Stimulated activated CD4-positive, alpha-beta T cell treated with anti-CD3 and anti-CD28 coated beads, Interleukin-12 subunit alpha, Interleukin-12 subunit beta, amount 100 ng/mL, for 48 hours (primary cell): Measurements from ENCODE around the gene CCDC183.
"Not testable (repeated sequence)": the region's sequence is repeated elsewhere in the genome, so short reads cannot be mapped to it uniquely, and the experiment has no call there.

Experiments used
- DNase-seq, 3 donors: peaks; one replicate each; pipeline ENCODE4 v3.0.0-alpha.2; 2020; ENCODE audit warnings: low read depth in 2 of 3, low spot score in 1 of 3

Gene CCDC183

DNA sequence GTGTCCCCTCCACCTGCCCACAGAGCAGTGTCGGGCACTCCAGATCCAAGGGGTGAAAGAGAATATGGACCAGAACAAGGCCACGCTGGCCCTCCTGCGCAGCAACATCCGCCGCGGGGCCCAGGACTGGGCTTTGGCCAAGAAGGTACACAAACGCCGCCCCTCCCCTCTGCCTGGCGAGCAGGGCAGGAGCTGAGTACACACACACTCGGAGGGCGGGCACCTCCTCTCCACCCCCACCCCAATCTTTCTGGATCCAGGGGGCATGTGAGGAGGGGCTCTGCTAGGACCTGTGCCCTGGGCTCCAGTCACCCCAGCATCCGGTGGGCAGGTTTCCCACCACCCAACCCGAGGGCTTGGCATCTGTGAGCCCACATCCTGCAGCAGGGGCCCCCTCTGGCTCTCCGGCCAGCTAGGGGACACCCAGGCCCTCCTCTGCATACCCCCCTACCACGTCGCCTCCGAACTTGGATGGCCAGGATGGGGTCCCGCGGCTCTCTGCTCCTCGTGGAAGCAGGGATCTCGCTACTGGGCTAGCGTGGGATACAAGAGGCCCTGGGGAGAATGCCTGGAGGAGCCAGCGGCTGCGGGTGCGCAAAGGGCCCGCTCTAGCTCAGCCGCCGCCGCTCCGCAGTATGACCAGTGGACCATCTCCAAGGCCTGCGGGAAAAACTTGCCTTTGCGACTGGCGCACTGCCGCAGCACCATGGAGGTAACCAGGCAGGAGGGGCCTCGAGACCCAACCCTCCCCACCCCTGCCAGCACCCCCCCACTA, 3.1 kb downstream of the CCDC183 start:
- no peak for DNase-seq

DNA sequence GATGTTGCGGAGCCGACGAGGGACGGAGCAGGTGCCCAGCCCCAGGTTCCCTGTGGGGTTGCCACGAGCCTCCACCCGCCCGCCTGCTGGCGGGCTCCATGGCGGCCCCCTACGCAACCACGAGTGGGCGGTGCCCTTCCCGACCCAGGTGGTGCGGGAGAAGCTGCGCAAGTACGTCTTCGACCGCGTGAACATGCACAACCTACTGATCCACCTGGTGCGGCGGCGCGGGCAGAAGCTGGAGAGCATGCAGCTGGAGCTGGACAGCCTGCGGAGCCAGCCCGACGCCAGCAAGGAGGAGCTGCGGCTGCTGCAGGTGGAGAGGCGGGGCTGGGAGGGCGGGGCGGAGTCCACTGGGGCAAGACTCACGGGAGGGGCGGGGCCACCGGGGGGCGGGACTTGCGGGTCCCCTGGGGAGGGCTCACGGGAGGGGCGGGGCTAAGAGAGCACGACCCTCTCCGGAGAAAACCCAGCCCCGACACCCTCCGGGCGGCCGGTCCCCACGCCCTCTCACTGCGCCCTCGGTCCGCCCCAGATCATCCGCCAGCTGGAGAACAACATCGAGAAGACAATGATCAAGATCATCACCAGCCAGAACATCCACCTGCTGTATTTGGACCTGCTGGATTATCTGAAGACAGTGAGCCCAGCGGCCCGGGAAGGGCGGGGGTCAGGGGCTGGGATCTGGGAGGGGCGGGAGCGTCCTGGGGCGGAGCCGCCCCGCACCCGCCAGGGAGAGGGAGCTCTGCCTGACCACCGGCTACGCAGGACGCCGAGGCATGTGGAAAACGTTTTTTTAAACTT, 3.9 kb downstream of the CCDC183 start:
- peak; percentile 67 to 85 (median 82) for DNase-seq

DNA sequence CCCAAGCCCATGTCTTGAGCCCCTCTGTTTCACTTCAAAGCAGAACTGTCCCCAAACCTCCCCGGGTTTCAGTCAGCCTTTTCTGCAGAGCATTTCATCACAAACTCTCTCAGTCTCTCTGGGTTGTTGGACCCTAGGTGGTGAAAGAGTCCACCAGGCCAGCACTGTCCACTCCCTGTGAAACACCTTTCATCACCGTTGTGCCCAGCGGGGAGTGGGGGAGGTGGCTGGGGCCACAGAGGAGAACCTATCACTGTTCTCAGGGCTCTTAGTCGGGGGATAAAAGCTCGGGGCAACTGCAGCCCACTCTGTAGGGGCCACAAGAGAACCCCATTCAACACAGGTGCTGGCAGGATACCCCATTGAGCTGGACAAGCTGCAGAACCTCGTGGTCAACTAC, 6.2 kb downstream of the CCDC183 start:
- no peak for DNase-seq

DNA sequence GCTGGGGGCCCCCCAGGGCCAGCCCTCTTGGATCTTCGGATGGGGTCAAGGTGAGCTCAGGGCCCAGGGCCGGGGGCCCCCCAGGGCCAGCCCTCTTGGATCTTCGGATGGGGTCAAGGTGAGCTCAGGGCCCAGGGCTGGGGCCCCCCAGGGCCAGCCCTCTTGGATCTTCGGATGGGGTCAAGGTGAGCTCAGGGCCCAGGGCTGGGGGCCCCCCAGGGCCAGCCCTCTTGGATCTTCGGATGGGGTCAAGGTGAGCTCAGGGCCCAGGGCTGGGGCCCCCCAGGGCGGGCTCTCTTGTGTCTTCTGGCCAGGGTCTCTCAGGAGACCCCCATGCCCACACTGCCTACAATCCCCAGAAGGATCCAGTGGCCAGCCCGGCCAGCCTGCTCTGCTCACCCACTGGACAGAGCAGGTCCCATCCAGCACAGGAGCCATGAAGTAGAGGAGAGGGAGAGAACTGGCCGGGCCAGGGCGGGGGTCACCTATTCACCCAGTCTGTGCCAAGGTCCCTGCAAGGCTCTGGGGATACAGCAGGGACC, 6.9 kb downstream of the CCDC183 start:
- DNase-seq: not testable (repeated sequence)

DNA sequence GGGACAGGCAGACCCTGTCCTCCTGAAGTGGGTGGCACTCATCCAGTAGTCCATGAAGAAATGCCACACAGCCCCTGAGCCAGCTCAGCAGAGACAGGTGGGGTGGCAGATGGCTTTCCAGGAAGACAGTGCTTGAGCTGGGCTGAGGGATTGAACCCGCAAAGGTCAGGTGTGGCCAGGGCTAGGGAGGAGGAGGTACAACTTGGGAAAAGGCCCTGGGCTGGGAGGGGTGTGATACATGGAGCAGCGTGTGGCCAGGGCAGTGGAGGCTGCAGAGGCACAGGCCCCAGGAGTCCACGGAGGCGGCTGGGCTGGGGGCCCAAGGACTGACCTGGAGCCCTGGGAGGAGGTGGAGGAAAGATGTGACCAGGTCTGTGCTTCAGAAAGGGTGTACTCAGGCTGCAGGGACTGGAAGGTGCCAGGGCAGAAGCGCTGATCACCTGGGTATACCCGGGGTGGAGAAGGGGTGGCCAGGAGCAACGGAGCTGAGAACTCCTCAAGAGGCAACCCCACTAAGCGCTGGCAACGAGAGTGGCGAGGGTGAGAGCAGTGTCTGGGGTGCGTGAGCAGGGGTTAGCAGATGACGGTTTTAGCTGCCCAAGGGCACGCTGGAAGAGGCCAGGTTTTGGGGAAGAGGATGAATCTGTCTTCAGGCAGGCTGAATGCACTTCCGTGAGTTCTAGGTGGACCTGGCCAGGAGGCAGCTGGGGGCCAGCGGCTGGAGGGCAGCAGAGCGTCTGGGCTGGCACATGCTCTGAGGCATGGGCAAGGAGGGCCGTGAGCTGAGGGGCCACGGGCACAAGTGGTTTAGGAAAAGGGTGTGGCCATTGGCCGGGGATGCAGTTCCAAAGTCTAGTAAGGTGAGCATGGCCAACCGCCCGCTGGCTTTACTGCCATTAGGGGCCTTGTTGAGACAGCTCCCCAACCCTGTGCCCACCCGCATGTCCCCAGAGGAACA, 7.7 kb downstream of the CCDC183 start:
- no peak for DNase-seq

DNA sequence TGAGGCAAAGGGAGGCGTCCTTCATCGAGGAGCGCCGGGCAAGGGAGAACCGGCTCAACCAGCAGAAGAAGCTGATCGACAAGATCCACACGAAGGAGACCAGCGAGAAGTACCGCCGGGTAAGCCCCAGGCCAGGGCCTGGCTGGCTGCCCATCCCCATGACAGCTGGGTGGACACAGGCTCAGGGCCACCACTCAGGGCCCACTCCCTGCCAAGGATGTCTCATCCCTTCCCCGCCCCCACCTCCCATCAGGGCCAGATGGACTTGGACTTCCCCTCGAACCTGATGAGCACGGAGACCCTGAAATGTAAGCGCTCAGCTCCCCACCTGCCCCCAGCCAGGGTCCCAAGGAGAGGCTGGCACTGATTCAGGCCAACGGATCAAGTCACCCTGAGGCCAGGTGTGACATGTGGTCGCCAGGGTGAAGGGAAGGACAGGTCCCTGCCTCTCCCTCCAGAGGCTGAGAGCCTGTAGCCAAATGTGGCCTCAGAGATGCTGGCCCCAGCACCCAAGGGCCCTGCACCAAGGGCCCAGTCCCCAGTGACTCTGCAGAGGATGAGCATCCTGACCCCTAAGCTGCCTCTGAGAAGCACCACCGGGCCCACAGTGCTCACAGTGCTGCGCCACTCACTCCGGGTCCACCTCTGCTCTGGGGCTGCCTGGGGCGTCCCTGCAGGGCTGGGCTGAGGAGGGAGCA, 8.5 kb downstream of the CCDC183 start:
- no peak for DNase-seq

DNA sequence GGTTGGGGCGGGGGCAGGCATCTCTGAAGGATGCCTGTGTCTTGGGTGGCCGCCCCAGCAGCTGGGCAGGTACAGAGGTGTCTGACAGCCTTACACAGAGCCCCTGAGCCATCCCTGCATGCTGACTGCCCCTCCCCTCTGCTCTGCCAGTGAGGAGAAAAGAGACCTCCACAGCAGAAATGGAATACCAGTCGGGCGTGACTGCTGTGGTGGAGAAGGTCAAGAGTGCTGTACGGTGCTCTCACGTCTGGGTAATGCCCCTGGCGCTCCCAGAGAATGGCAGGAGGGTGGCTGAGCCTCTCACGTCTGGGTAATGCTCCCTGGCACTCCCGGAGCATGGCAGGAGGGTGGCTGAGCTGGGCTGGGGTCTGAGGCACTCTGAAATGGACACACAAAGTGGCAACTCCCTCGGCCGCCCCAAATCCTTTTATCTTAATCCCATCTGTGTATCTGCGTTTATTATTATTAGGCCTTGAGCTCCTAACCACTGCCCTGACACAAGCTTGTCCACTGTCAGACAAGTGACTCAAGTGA, 9.1 kb downstream of the CCDC183 start:
- DNase-seq: no peak

DNA sequence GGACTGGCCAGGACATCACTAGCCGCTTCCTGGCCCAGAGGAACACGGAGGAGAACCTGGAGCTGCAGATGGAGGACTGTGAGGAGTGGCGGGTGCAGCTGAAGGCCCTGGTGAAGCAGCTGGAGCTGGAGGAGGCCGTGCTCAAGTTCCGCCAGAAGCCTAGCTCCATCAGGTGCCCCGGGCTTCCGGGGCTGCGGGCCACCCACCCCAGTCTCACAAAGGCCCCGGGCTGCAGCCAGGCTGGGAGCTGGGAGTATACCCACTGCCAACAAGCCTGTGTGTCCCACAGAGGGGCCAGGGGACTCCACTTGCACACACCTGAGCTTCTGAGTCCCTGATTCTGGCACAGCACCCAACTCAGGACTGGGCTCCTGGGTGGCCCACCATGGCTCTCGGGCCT, 9.9 kb downstream of the CCDC183 start:
- DNase-seq: no peak

DNA sequence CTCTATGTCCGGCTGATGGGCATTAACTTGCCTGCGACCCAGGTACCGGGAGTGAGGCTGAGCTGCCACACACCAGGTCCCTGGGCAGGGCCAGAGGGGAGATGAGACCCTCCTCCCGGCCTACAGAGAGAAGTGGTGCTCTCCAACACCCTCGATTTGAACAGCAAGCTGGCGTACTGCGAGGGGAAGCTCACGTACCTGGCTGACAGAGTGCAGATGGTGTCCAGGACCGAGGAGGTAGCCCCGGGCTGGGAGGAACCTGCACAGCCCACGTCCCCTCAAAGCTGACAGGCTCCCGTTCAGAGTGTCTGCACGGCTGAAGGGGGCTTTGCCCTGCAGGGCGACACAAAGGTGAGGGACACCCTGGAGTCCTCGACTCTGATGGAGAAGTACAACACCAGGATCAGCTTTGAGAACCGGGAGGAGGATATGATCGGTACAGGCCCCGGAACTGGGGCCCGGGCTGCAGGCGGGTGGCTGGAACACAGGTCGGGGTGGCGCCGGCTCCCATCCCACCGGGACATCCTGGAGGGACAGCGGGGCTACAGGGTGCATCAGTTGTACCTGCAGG, 10.6 kb downstream of the CCDC183 start:
- DNase-seq: no peak

DNA sequence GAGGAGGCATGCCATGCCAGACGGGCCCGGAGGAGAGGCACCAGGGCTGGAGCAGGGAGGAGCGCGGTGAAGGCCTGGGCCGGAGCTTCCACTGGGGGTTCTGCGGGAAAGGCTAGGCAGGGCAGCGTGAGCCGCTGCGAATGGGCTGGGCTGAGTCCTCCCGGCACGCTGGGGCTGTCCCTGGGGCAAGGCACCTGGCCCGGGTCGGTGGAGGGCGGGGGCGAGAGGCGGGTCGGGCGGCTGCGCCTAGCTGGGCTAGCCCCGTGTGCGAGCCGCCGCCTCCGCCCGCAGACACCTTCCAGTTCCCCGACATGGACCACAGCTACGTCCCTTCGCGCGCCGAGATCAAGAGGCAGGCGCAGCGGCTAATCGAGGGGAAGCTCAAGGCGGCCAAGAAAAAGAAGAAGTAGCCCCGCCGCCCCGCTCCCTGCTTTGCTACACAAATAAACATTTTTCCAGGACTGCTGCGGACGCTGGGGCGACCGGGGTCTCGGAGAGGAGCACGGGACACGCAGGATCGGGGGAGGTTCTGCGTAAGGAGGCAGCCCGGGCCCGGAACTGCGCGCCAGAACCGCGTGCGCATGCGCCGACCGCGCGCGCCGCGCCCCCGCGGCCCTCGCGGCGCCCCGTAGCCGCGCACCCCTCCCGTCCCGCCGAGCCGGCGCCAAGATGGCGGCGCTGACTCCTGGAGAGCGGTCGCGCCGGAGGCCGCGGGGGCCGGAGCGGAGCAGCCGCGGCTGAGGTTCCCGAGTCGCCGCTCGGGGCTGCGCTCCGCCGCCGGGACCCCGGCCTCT, 11.3 kb downstream of the CCDC183 start, which contains the start of gene RABL6:
Gene RABL6 (plus strand): TSS at position 668 of the 794 bp plus-strand sequence. CDS start 249 bp downstream, outside the sequence.
- DNase-seq: peak; percentile 67 to 77 (median 72)

DNA sequence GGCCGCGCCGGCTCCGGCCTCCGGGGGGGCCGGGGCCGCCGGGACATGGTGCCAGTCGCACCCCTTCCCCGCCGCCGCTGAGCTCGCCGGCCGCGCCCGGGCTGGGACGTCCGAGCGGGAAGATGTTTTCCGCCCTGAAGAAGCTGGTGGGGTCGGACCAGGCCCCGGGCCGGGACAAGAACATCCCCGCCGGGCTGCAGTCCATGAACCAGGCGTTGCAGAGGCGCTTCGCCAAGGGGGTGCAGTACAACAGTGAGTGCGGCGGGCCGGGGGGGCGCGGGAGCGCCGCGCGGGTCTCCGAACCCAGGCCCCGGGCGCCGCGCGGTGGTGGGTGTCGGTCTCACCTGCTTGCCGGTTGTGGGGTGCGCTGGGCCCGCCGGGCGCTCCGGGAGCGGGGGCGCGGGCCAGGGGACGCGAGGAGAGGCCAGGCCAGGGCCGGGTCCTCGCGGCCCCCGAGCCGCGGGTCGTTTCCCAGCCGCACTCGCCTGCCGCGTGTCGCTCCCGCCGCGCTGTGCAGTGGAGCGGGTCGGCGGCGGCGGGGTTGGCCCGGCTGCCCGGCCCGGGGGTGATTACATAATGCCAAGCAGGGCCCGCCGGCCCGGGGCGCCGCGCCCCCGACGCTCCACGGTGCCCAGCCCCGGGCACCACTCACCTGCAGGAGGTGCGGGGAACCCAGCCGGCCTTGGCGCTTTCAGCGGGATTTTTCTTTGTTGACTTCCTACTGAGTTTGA, 12.1 kb downstream of the CCDC183 start:
- peak in 1 of 3 donors; percentile 21 for DNase-seq

DNA sequence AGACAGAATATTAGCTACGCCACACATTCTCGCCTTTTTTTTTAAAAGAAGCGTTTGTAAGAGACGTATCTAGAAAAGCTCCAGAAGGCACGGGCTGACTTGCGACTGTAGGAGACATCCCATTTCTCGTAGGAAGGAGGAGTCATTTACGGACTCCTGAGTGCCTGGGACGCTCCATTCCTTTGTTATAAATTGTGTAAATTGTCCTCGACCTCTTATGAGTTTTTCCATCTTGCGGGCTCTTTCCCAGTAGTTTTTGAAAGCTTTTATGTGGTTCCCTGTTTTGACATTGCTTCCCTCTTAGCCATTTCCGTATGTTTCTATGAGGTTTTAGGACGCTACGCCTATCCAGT, 12.6 kb downstream of the CCDC183 start:
- no peak for DNase-seq

DNA sequence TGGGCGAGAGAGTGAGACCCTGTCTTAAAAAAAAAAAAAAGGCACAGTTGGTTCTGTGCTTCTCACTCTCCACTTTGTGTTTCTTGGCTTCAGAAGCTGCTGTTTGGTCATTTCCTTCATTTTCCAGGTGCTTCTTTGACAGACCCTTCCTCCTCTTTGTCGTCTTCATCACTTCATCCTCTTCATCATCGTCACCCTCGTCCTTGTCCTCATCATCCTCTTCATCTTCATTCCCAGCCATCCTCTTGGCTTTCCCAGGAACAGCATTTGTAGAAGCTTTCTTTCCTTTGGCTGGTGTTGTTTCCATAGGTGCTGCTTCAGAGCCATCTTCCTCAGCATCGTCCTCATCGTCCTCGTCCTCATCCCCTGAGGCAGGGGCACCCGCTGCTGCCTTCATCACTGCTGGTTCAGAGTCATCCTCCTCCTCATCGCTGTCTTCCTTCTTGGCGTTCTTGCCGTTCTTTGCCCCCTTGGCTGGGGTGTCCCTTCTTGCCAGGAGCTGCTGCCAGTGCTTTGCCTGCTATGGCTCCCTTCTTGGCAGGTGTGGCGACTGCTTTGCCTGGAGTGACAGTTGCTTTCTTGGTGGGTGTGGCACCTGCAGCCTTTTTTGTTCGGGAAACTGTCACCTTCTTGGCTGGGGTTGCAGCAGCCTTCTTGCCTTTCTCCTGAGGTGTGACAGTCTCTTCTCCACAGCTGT, 18.7 kb downstream of the CCDC183 start:
- no peak for DNase-seq

DNA sequence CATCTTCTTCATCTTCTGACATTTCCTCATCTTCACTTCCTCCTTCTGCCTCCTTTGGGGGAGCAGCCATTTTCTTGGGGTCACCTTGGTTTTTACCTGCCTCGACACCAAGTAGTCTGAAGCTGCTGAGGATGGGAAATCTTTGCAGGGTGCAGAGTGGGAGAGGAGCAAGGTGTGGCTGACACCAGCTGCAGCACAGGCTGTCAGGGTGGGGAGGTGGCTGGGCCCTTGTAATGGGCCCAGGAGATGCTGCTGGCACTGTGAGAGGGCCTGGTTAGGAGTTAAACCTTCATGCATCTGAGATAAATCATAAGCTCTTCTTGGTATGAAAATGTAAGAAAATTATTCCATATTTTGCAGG, 19.3 kb downstream of the CCDC183 start:
- DNase-seq: no peak

DNA sequence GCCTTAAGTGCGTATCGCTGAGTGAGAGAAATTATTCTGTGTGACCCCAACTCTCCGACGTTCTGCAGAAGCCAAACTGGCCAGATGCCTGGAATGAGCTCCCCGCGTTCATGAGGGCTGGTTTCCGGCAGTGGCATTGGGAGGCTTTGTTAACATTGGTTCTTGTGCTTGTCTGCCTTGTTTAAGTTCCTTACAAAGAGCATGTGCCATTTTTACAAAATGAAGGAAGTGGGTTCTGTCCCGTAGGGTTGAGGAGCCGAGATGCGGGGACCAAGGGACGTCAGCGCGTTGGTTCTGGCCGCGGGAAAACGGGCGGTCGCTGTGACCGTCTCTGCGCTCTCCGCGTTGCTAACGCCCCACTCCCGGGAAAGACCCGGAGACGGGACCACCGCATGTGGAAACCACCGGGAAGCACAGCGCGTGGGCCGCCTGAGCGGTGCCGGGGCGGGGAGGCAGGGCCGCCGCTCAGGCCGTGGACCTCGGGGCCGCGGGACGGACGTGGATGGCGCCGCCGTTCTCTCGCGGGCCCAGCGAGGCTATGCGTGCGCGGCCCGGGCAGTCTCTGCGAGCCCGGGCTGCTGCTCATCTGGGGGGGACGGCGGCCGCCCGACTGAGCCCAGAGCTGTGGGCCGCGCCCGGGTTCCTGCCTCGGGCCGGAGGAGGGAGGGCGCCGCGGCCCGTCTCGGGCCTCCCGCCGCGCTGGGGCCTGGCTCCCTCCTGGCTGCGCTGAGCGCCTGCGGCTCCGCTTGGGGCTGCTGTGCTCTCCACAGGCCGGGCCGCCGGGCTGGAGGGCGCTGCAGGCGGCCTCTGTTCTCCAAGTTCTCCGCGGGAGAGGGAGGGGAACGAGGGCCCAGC, 25.1 kb downstream of the CCDC183 start:
- no peak for DNase-seq

DNA sequence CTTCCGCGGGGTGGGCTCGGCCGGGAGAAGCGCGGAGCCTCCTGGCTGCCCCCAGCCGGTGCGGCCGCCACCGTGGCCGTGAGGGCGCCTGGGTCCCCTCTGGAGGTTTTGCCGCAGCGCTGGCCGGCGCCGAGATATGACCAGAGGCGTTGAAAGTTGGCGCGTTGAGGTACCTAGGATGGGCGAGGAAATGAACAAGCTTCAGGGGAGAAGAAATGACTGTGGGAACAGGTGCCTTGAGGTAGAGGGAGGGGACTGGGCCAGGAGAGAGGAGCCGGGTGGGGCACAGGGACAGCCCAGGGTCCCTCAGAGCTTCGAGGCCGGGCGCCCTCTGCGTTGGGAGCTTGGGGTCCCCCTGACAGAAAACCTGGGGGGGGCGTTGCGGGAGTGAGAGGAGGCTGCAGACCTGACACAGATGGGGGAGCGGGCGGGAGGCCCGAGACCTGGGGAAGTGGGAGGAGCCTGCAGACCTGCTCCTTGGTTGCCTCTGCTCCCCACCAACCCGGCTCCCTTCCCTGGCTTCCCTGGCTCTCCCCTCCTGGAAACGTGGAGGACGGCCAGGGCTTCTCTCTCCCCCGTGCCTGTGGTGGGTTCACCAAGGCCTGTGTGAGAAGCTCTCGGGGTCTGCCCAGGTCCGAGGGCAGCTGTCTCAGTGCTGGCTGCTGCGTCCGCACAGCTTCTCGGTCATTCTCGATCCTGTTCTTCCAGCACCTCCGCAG, 25.8 kb downstream of the CCDC183 start:
- no peak for DNase-seq
